Measurements from ENCODE around the gene HTRA2. TPM values are rescaled to one million over a fixed set of nuclear protein-coding genes. Genes with fewer than 3 reads are reported as not detected.

Gene HTRA2
- total RNA-seq, 1 donor from 2014 or later: 41.9 TPM

GRCh38 chr2:74564222-74564621 lies 34.5 kb downstream of the HTRA2 start:
- H3K36me3 Mint-ChIP-seq (ENCODE audit: insufficient read depth): no peaks in the 10 kb centered on the region
- peaks cover 51% of the 10 kb centered on the region for H3K27me3 Mint-ChIP-seq
- DNase-seq (ENCODE audit: low spot score, unreplicated experiment): no peak
- no peaks in the 10 kb centered on the region for H3K9me3 Mint-ChIP-seq (ENCODE audit: low read depth)
- H3K4me3 Mint-ChIP-seq (ENCODE audit: low read depth): no peak overlapping the region
- H3K27ac Mint-ChIP-seq: no peak overlapping the region
- TF ChIP-seq CTCF (IDR thresholded peaks at IDR 0.05; ENCODE audit: unreplicated experiment): no peak
- H3K4me1 Mint-ChIP-seq (ENCODE audit: low read depth): no peaks in the 10 kb centered on the region

- H3K4me3 Mint-ChIP-seq (ENCODE audit: low read depth): no peak overlapping the region
- DNase-seq (ENCODE audit: low spot score, unreplicated experiment): no peak
- H3K27me3 Mint-ChIP-seq: peaks cover 38% of the 10 kb centered on the region
- no peak for TF ChIP-seq CTCF (IDR thresholded peaks at IDR 0.05; ENCODE audit: unreplicated experiment)
- H3K36me3 Mint-ChIP-seq (ENCODE audit: insufficient read depth): no peaks in the 10 kb centered on the region
- no peaks in the 10 kb centered on the region for H3K4me1 Mint-ChIP-seq (ENCODE audit: low read depth)
- no peak overlapping the region for H3K27ac Mint-ChIP-seq
- no peaks in the 10 kb centered on the region for H3K9me3 Mint-ChIP-seq (ENCODE audit: low read depth)
Observed at GRCh38 chr2:74566076-74566753, 36.5 kb downstream of the HTRA2 start.

GRCh38 chr2:74566754-74567085 lies 37.0 kb downstream of the HTRA2 start:
- no peaks in the 10 kb centered on the region for H3K9me3 Mint-ChIP-seq (ENCODE audit: low read depth)
- TF ChIP-seq CTCF (IDR thresholded peaks at IDR 0.05; ENCODE audit: unreplicated experiment): no peak
- no peaks in the 10 kb centered on the region for H3K36me3 Mint-ChIP-seq (ENCODE audit: insufficient read depth)
- no peaks in the 10 kb centered on the region for H3K4me1 Mint-ChIP-seq (ENCODE audit: low read depth)
- peaks cover 33% of the 10 kb centered on the region for H3K27me3 Mint-ChIP-seq
- no peak overlapping the region for H3K27ac Mint-ChIP-seq
- no peak overlapping the region for H3K4me3 Mint-ChIP-seq (ENCODE audit: low read depth)
- no peak for DNase-seq (ENCODE audit: low spot score, unreplicated experiment)

GRCh38 chr2:74567881-74568280 lies 38.1 kb downstream of the HTRA2 start:
- Mint-ChIP-seq H3K9me3 (ENCODE audit: low read depth) (no peaks in the 10 kb centered on the region), H3K27ac (no peak overlapping the region), H3K36me3 (ENCODE audit: insufficient read depth) (no peaks in the 10 kb centered on the region), H3K27me3 (peaks cover 21% of the 10 kb centered on the region), H3K4me1 (ENCODE audit: low read depth) (no peaks in the 10 kb centered on the region), H3K4me3 (ENCODE audit: low read depth) (no peak overlapping the region)
- TF ChIP-seq CTCF (IDR thresholded peaks at IDR 0.05; ENCODE audit: unreplicated experiment): no peak
- DNase-seq (ENCODE audit: low spot score, unreplicated experiment): no peak

- no peaks in the 10 kb centered on the region for H3K36me3 Mint-ChIP-seq (ENCODE audit: insufficient read depth)
- H3K9me3 Mint-ChIP-seq (ENCODE audit: low read depth): no peaks in the 10 kb centered on the region
- no peak for TF ChIP-seq CTCF (IDR thresholded peaks at IDR 0.05; ENCODE audit: unreplicated experiment)
- no peak overlapping the region for H3K27ac Mint-ChIP-seq
- no peak for DNase-seq (ENCODE audit: low spot score, unreplicated experiment)
- H3K4me3 Mint-ChIP-seq (ENCODE audit: low read depth): no peak overlapping the region
- H3K4me1 Mint-ChIP-seq (ENCODE audit: low read depth): no peaks in the 10 kb centered on the region
- H3K27me3 Mint-ChIP-seq: peaks cover 14% of the 10 kb centered on the region
Observed at GRCh38 chr2:74569686-74570085, 40.0 kb downstream of the HTRA2 start.
